Ovary (tissue), 9 donors: ENCODE data around the gene PRSS2. TPM values are rescaled to one million over a fixed set of nuclear protein-coding genes. Genes with fewer than 3 reads are reported as not detected.

Source experiments
- DNase-seq, 5 donors: peaks; one replicate each; pipeline ENCODE4 v3.0.0-alpha.2; 2019 to 2020
- H3K27ac ChIP-seq, 2 donors: fragments of 200-600 bp; one replicate each; pipeline versions ENCODE4 v1.5.1 to v1.8.0; 2019 to 2022
- H3K27me3 ChIP-seq: fragments of 200-600 bp; one replicate; pipeline ENCODE4 v1.8.0; 2022
- H3K36me3 ChIP-seq: fragments of 200-600 bp; sonication (generic); one replicate; pipeline ENCODE4 v1.5.1; 2019
- H3K4me1 ChIP-seq: one replicate; pipeline ENCODE4 v1.8.1; 2013; ENCODE audit warnings: mild to moderate bottlenecking, moderate library complexity; ENCODE audit not compliant: insufficient read depth
- H3K4me3 ChIP-seq: fragments of 200-600 bp; sonication (generic); one replicate; pipeline ENCODE4 v1.5.1; 2017
- H3K9me3 ChIP-seq, 2 donors: fragments of 200-600 bp in 1 of 2; sonication (generic) in 1 of 2; one replicate each; pipeline versions ENCODE4 v1.5.1 to v1.8.1; 2013 to 2019; ENCODE audit warnings: mild to moderate bottlenecking in 1 of 2, moderate library complexity in 1 of 2
- EP300 ChIP-seq: sonication (generic); formaldehyde crosslinking; IDR thresholded peaks from one replicate; pipeline ENCODE4 v1.6.1; 2017; ENCODE audit warnings: antibody characterized with exemption
- POLR2A ChIP-seq: fragments of 450-650 bp; IDR thresholded peaks from one replicate; pipeline ENCODE4 v1.6.1; 2017; ENCODE audit warnings: antibody characterized with exemption, mild to moderate bottlenecking, moderate library complexity
- WGBS, 3 donors: extraction: QIAGEN DNeasy Blood & Tissue Kit in 1 of 3; methylation state at CpG; one replicate each; pipeline versions ENCODE4 v1.1.5 to v1.1.7; 2013 to 2017; 5-methylcytosine and 5-hydroxymethylcytosine counted together
- intact Hi-C, 4 donors: fragments of 100-400 bp; cut with DNase I; formaldehyde crosslinking; loops; one replicate each; pipeline versions ENCODE4 v1.11.0 to v1.15.1; 2022 to 2023
- polyA plus RNA-seq, 2 donors: library from polyadenylated mRNA; stranded (reverse); fragments of 200-250 nt in 1 of 2; fragments of 350-450 nt in 1 of 2; fragmentation: Illumina TruSeq in 1 of 2; extraction: RNeasy Lipid Tissue Mini Kit (QIAGEN cat#74804) in 1 of 2; gene quantifications; one replicate each; pipeline ENCODE4 v1.2.3, GENCODE V29; 2013 to 2014
- total RNA-seq, 7 donors: library from RNA; depleted of rRNA in 2 of 7; stranded (reverse); fragments of >200 nt in 2 of 7; fragmentation: NEBNext Ultra II Directional in 3 of 7; extraction: Animal tissue kit (Norgen Biotek cat#: 25700) in 3 of 7; gene quantifications; one replicate each; pipeline versions ENCODE4 v1.1.0 to v1.2.4, GENCODE V29; 2016 to 2023
- TF ChIP-seq, protein P1 (sequence below), 3 donors: fragments of 450-650 bp in 2 of 3; fragments of 200-600 bp in 1 of 3; IDR thresholded peaks; one replicate each; pipeline versions ENCODE4 v1.5.1 to v1.8.0; 2016 to 2022; ENCODE audit warnings: antibody characterized with exemption in 3 of 3, mild to moderate bottlenecking in 1 of 3
- donor health status: DM: no; HTN: no; CAD: no; lungs with moderate emphysema.
- donor health status: DM: no; HTN: no; CAD: no.
- donor health status: Bipolar disorder and iron deficiency.
- donor health status: DM: yes; HTN: yes; CAD: no.
- donor health status: DM: no; HTN: no; CAD: no.
- donor health status: DM: yes; HTN: yes; CAD: no.

PRSS2 gene
- total and polyA plus RNA-seq, 9 donors, result 1.4 to 90.0 (median 4.3) TPM; not detected in 3

DNA sequence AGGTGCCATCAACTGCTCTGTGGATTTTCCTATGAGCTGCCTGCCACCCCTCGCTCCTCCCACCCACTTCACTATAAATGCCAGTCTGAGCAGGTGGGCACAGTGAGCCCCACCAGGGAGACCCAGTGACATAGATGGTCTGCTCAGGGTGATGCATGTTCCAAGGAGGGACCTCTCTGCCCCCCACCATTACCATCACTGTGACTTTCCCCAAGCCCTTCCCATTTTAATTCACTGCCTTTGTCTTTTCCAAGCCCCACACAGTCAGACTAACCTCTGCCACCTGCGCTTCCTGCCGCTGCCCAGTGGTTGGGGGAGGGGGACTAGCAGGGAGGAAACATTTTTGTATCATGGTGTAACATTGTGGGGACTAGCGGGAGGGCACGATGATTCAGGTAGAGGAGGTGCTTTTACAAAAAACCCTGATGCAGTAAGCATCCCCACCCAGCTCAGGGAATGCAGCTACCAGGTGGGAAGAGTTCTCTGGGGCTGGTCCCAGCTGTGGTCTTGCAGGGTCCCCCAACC lies 24.6 kb downstream of the PRSS2 start:
- Histone ChIP-seq H3K36me3 (no peaks in the 10 kb centered on the region), H3K9me3 (no peaks in the 10 kb centered on the region), H3K4me1 (no peaks in the 10 kb centered on the region), H3K27ac (no peak overlapping the region), H3K27me3 (no peaks in the 10 kb centered on the region), H3K4me3 (no peak overlapping the region)
- intact Hi-C loops, result no loop called here
- DNase-seq, result no peak
- WGBS, 3 donors, result 76 to 87% (median 80%) methylated on average over 5 of the region's 5 CpGs
- TF ChIP-seq, protein P1, sequence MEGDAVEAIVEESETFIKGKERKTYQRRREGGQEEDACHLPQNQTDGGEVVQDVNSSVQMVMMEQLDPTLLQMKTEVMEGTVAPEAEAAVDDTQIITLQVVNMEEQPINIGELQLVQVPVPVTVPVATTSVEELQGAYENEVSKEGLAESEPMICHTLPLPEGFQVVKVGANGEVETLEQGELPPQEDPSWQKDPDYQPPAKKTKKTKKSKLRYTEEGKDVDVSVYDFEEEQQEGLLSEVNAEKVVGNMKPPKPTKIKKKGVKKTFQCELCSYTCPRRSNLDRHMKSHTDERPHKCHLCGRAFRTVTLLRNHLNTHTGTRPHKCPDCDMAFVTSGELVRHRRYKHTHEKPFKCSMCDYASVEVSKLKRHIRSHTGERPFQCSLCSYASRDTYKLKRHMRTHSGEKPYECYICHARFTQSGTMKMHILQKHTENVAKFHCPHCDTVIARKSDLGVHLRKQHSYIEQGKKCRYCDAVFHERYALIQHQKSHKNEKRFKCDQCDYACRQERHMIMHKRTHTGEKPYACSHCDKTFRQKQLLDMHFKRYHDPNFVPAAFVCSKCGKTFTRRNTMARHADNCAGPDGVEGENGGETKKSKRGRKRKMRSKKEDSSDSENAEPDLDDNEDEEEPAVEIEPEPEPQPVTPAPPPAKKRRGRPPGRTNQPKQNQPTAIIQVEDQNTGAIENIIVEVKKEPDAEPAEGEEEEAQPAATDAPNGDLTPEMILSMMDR (IDR thresholded peaks at IDR 0.05), result no peak

DNA sequence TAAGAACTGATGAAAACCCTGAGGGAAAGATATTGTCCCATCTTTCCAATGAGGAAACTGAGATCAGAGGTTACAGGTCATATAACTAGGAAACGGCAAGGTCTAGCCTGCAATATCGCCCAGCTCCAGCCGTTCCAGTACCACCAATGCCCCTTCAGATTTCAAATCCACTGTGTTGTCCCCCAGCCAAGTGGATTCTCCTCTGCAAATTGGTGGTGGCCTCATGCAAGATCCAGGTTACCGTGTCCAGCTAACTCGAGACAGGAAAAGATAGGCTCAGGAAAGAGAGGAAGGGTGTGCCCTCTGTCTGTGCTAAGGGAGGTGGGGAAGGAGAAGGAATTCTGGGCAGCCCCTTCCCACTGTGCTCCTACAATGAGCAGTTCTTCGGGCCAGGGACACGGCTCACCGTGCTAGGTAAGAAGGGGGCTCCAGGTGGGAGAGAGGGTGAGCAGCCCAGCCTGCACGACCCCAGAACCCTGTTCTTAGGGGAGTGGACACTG lies 25.3 kb downstream of the PRSS2 start:
- Histone ChIP-seq H3K4me3 (no peak overlapping the region), H3K9me3 (no peaks in the 10 kb centered on the region), H3K4me1 (no peaks in the 10 kb centered on the region), H3K27ac (no peak overlapping the region), H3K36me3 (no peaks in the 10 kb centered on the region), H3K27me3 (no peaks in the 10 kb centered on the region)
- no peak for TF ChIP-seq EP300
- TF ChIP-seq, protein P1 (IDR thresholded peaks at IDR 0.05), result no peak
- TF ChIP-seq POLR2A, result no peak
- no peak for DNase-seq
- WGBS, 3 donors, result 64 to 78% (median 74%) methylated on average over 9 of the region's 9 CpGs
- intact Hi-C loops, result no loop called here

DNA sequence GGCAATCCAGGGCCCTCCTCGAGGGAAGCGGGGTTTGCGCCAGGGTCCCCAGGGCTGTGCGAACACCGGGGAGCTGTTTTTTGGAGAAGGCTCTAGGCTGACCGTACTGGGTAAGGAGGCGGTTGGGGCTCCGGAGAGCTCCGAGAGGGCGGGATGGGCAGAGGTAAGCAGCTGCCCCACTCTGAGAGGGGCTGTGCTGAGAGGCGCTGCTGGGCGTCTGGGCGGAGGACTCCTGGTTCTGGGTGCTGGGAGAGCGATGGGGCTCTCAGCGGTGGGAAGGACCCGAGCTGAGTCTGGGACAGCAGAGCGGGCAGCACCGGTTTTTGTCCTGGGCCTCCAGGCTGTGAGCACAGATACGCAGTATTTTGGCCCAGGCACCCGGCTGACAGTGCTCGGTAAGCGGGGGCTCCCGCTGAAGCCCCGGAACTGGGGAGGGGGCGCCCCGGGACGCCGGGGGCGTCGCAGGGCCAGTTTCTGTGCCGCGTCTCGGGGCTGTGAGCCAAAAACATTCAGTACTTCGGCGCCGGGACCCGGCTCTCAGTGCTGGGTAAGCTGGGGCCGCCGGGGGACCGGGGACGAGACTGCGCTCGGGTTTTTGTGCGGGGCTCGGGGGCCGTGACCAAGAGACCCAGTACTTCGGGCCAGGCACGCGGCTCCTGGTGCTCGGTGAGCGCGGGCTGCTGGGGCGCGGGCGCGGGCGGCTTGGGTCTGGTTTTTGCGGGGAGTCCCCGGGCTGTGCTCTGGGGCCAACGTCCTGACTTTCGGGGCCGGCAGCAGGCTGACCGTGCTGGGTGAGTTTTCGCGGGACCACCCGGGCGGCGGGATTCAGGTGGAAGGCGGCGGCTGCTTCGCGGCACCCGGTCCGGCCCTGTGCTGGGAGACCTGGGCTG lies 26.0 kb downstream of the PRSS2 start:
- Histone ChIP-seq H3K4me3 (peak overlapping the region; percentile 38), H3K9me3 (no peaks in the 10 kb centered on the region), H3K27me3 (no peaks in the 10 kb centered on the region), H3K4me1 (no peaks in the 10 kb centered on the region), H3K36me3 (no peaks in the 10 kb centered on the region), H3K27ac (no peak overlapping the region)
- intact Hi-C loops, result no loop called here
- 7 to 14% (median 14%) methylated on average over 37 to 74 of the region's 74 CpGs for WGBS, 3 donors
- DNase-seq, result peak in 2 of 5 donors; percentile 17 to 47
- TF ChIP-seq POLR2A, result no peak

DNA sequence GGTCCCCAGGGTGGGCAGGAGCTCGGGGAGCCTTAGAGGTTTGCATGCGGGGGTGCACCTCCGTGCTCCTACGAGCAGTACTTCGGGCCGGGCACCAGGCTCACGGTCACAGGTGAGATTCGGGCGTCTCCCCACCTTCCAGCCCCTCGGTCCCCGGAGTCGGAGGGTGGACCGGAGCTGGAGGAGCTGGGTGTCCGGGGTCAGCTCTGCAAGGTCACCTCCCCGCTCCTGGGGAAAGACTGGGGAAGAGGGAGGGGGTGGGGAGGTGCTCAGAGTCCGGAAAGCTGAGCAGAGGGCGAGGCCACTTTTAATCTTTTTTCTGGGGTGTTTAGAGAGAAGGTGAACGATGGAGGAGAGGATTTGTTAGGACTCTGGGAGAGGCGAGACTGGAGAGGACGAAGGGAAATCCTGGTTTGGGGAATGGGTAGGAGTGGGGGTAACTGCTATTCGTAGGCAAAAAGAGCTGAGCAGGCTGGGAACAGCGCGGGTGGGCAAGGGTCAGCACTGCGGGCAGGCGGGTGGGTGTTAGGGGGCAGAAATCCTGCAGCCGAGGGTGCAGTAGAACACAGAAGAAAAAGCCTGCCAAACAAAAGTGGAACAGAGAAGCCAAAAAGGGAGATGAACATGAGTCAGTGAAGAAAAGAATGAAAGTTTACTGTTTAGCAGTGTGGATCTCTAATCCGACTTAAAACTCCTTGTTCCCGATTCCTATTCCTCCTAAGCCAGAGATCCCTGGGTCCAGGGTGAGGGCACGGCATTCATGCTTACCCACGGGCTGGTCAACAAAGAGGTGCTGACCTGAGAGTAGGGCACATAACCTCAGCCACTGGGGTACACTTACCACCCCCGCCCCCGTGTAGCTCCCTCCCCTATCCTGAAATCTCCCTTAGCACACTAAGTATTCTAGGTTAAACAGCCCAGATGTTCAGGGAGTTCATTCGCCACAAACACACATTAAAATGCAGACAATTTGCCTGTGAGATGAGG lies 26.9 kb downstream of the PRSS2 start:
- H3K36me3 ChIP-seq, result no peaks in the 10 kb centered on the region
- no peaks in the 10 kb centered on the region for H3K27me3 ChIP-seq
- H3K4me1 ChIP-seq, result no peaks in the 10 kb centered on the region
- H3K27ac ChIP-seq, result no peak overlapping the region
- no peak for DNase-seq
- WGBS, 3 donors, result 5 to 6% (median 6%) methylated on average over 31 to 33 of the region's 33 CpGs
- H3K4me3 ChIP-seq, result peak overlapping the region; percentile 38
- no peaks in the 10 kb centered on the region for H3K9me3 ChIP-seq
- intact Hi-C loops, result no loop called here
- TF ChIP-seq POLR2A (no peak), EP300 (no peak)
- TF ChIP-seq, protein P1 (IDR thresholded peaks at IDR 0.05), result no peak
